Body of pancreas (tissue), 4 donors: ENCODE data around the gene PDCD1LG2. TPM values are rescaled to one million over a fixed set of nuclear protein-coding genes. Genes with fewer than 3 reads are reported as not detected.

Experiments
- ATAC-seq: fragments of 150-250 bp; one replicate; pipeline ENCODE4 v1.9.1; 2016
- DNase-seq, 4 donors: peaks; one replicate each; pipeline ENCODE4 v3.0.0-alpha.2; 2019
- H3K27ac ChIP-seq, 4 donors: fragments of 200-600 bp; sonication (generic); 1 replicate in 3 of 4; 2 replicates in 1 of 4; pipeline versions ENCODE4 v1.5.1 to v1.6.1; 2016 to 2019; ENCODE audit warnings: mild to moderate bottlenecking in 1 of 4, mixed read lengths in 1 of 4, moderate library complexity in 1 of 4
- H3K27me3 ChIP-seq, 2 donors: fragments of 200-600 bp; sonication (generic); one replicate each; pipeline ENCODE4 v1.6.0; 2016; ENCODE audit warnings: mild to moderate bottlenecking in 1 of 2
- H3K36me3 ChIP-seq, 2 donors: fragments of 200-600 bp; sonication (generic); replicated peaks in 1 of 2; 2 replicates each; pipeline ENCODE4 v1.5.1; 2016; ENCODE audit warnings: low read depth in 2 of 2; ENCODE audit not compliant: insufficient read depth in 1 of 2
- H3K4me1 ChIP-seq: fragments of 200-600 bp; sonication (generic); one replicate; pipeline ENCODE4 v1.6.0; 2016
- H3K4me3 ChIP-seq, 2 donors: fragments of 200-600 bp; sonication (generic); 1 replicate in 1 of 2; 2 replicates in 1 of 2; pipeline ENCODE4 v1.5.1; 2016 to 2019
- H3K9me3 ChIP-seq, 3 donors: fragments of 200-600 bp; sonication (generic); 1 replicate in 2 of 3; 2 replicates in 1 of 3; pipeline ENCODE4 v1.5.1; 2016
- POLR2A ChIP-seq, 3 donors: fragments of 450-650 bp; IDR thresholded peaks; one replicate each; pipeline ENCODE4 v1.6.1; 2016; ENCODE audit warnings: antibody characterized with exemption in 3 of 3, mild to moderate bottlenecking in 2 of 3
- WGBS, 2 donors: methylation state at CpG; one replicate each; pipeline ENCODE4 v1.1.5; 2017; 5-methylcytosine and 5-hydroxymethylcytosine counted together
- intact Hi-C: fragments of 100-400 bp; cut with DNase I; formaldehyde crosslinking; loops from one replicate; pipeline ENCODE4 v1.15.1; 2023
- total RNA-seq, 2 donors: library from RNA; depleted of rRNA; stranded (reverse); fragments of >200 nt; gene quantifications; one replicate each; pipeline ENCODE4 v1.1.0, GENCODE V29; 2016
- TF ChIP-seq, protein P1 (sequence below), 7 experiments: fragments of 450-650 bp in 4 of 7; fragments of 200-600 bp in 3 of 7; sonication (generic) in 3 of 7; IDR thresholded peaks; one replicate each; pipeline ENCODE4 v1.5.1; 2016 to 2019; ENCODE audit warnings: antibody characterized with exemption in 7 of 7

PDCD1LG2 gene
- total RNA-seq, 2 donors from 2014 or later, result 0.99 to 1.3 TPM

- no peaks in the 10 kb centered on the region for H3K9me3 ChIP-seq
- no peak overlapping the region for H3K27ac ChIP-seq
- 61 to 67% methylated on average over 7 of the region's 7 CpGs for WGBS, 2 donors
- H3K4me3 ChIP-seq, result no peak overlapping the region
- H3K4me1 ChIP-seq, result no peaks in the 10 kb centered on the region
- no peaks in the 10 kb centered on the region for H3K27me3 ChIP-seq
- TF ChIP-seq POLR2A (IDR thresholded peaks at IDR 0.05), result no peak
- TF ChIP-seq, protein P1, sequence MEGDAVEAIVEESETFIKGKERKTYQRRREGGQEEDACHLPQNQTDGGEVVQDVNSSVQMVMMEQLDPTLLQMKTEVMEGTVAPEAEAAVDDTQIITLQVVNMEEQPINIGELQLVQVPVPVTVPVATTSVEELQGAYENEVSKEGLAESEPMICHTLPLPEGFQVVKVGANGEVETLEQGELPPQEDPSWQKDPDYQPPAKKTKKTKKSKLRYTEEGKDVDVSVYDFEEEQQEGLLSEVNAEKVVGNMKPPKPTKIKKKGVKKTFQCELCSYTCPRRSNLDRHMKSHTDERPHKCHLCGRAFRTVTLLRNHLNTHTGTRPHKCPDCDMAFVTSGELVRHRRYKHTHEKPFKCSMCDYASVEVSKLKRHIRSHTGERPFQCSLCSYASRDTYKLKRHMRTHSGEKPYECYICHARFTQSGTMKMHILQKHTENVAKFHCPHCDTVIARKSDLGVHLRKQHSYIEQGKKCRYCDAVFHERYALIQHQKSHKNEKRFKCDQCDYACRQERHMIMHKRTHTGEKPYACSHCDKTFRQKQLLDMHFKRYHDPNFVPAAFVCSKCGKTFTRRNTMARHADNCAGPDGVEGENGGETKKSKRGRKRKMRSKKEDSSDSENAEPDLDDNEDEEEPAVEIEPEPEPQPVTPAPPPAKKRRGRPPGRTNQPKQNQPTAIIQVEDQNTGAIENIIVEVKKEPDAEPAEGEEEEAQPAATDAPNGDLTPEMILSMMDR (IDR thresholded peaks at IDR 0.05), result no peak
- intact Hi-C loops, result no loop called here
- peak in 1 of 4 donors; percentile 37 for DNase-seq
- no peak for ATAC-seq
- no peaks in the 10 kb centered on the region for H3K36me3 ChIP-seq
Observed at GRCh38 chr9:5557606-5558587, 47.6 kb downstream of the PDCD1LG2 start.

GRCh38 chr9:5559659-5560058 is 49.3 kb downstream of the PDCD1LG2 start:
- 56 to 64% methylated on average over 2 of the region's 2 CpGs for WGBS, 2 donors
- ATAC-seq, result no peak
- intact Hi-C loops, result no loop called here
- Histone ChIP-seq H3K36me3 (no peaks in the 10 kb centered on the region), H3K9me3 (no peaks in the 10 kb centered on the region), H3K4me3 (no peak overlapping the region), H3K4me1 (no peaks in the 10 kb centered on the region), H3K27ac (no peak overlapping the region), H3K27me3 (no peaks in the 10 kb centered on the region)
- TF ChIP-seq, protein P1 (IDR thresholded peaks at IDR 0.05), result no peak
- no peak for TF ChIP-seq POLR2A (IDR thresholded peaks at IDR 0.05)
- no peak for DNase-seq

DNA sequence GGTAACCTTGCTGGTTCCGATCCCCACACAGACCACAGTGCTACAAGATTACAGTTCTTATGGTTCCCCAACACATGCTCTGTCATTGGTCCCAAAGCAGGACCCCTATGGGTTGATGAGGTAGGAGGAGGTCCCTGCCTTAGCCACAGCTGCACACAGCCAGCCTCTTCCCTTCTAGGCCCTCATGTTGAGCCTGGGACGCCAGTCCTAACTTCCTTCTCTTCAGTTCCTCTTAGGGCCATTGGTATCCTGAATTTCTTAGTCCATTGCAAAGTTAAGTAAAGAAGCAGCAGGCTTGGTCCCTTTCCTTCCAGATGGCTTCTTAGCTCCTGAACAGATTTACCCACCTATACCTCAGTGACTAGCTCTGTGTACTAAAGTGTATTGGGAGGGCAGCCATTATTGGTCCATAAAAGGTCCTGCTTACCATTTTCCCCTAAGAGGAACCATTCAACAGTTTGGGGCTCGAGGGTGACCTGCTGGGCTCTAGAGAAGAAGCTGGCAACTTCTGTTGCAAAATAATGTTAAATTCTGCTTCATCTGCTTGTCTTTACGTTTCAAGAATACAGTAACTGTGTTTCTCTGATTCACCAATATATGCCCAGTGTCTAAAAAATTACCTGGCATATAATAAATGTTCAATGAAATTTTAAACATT is 50.2 kb downstream of the PDCD1LG2 start:
- intact Hi-C loops, result no loop called here
- ATAC-seq, result no peak
- Histone ChIP-seq H3K4me1 (no peaks in the 10 kb centered on the region), H3K27me3 (no peaks in the 10 kb centered on the region), H3K36me3 (no peaks in the 10 kb centered on the region), H3K27ac (no peak overlapping the region), H3K4me3 (no peak overlapping the region), H3K9me3 (no peaks in the 10 kb centered on the region)
- no peak for DNase-seq
- TF ChIP-seq POLR2A (IDR thresholded peaks at IDR 0.05), result no peak
- TF ChIP-seq, protein P1 (IDR thresholded peaks at IDR 0.05), result no peak
- WGBS, 2 donors, result 70 to 74% methylated on average over 4 of the region's 4 CpGs

DNA sequence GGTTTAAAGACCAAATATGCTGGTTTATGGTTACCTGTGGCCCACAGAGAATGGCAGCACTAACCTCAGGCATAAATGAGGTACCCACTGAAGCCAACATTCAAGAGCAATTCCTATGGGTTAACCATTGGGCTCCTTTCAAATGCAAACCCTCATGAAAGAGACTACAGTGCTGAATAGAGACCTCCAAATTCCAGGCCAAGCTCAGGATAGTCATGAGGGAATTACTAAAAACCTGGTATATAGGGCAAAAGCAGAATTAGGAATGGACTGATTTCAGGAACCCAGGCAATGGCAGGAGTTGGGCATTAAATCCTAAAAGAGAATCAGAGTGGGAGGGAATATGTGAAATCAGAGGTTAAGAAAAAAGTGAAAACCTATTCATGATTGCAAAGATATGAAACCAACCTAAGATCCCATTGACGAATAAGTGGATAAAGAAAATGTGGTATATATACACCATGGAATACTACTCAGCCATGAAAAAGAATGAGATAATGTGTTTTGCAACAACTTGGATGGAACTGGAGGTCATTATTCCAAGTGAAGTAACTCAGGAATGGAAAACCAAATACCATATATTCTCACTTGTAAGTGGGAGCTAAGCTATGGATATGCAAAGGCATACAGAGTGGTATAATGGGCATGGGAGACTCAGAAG is 51.6 kb downstream of the PDCD1LG2 start:
- no peak overlapping the region for H3K4me3 ChIP-seq
- H3K9me3 ChIP-seq, result no peaks in the 10 kb centered on the region
- no peaks in the 10 kb centered on the region for H3K27me3 ChIP-seq
- WGBS, 2 donors, result 83 to 84% methylated on average over 1 of the region's 1 CpG
- DNase-seq (no peak), ATAC-seq (no peak)
- no peaks in the 10 kb centered on the region for H3K4me1 ChIP-seq
- H3K27ac ChIP-seq, result no peak overlapping the region
- H3K36me3 ChIP-seq, result no peaks in the 10 kb centered on the region
- TF ChIP-seq POLR2A (IDR thresholded peaks at IDR 0.05), result no peak
- TF ChIP-seq, protein P1 (IDR thresholded peaks at IDR 0.05), result no peak
- intact Hi-C loops, result no loop called here
